A673 (cell line): ENCODE data around the gene LAMP1. TPM values are rescaled to one million over a fixed set of nuclear protein-coding genes. Genes with fewer than 3 reads are reported as not detected.
"Not testable (repeated sequence)": the region's sequence is repeated elsewhere in the genome, so short reads cannot be mapped to it uniquely, and the experiment has no call there.

Source experiments
- BruUV-seq: library from RNA; stranded (reverse); fragments of 400-500 nt; replicated peaks from 2 replicates; lab custom pipeline; 2021; lab: Mats Ljungman, UMichigan
- CTCF ChIA-PET: fragments of 300-600 bp; sonication (Branson Sonifier 250); formaldehyde crosslinking; loops from one replicate; lab custom pipeline; 2022; ENCODE audit warnings: antibody characterized with exemption; lab: Charles Lee
- POLR2A ChIA-PET: fragments of 300-600 bp; sonication (Branson Sonifier 250); formaldehyde crosslinking; loops from one replicate; lab custom pipeline; 2022; ENCODE audit warnings: antibody characterized with exemption; ENCODE audit not compliant: low non-redundant PET; lab: Charles Lee
- DNase-seq: peaks from one replicate; pipeline ENCODE4 v3.0.0-alpha.2; 2015; ENCODE audit warnings: low spot score
- H3K27ac ChIP-seq: fragments of 200-600 bp; sonication (generic); 2 replicates; pipeline ENCODE4 v1.5.1; 2016; ENCODE audit warnings: mixed run types, low read depth, mild to moderate bottlenecking, mixed read lengths, antibody characterized with exemption, low read length; ENCODE audit not compliant: poor library complexity, severe bottlenecking
- H3K27me3 ChIP-seq: fragments of 200-600 bp; sonication (generic); replicated peaks from 2 replicates; pipeline ENCODE4 v1.6.1; 2017; ENCODE audit warnings: mixed run types, low read depth, mild to moderate bottlenecking, mixed read lengths, antibody characterized with exemption, low read length; ENCODE audit not compliant: insufficient read depth, poor library complexity
- H3K36me3 ChIP-seq: fragments of 200-600 bp; sonication (generic); 2 replicates; pipeline ENCODE4 v1.6.1; 2016; ENCODE audit warnings: mixed run types, mild to moderate bottlenecking, mixed read lengths, antibody characterized with exemption, low read length; ENCODE audit not compliant: insufficient read depth, poor library complexity, severe bottlenecking
- H3K4me1 ChIP-seq: fragments of 200-600 bp; sonication (generic); 2 replicates; pipeline ENCODE4 v1.6.1; 2017; ENCODE audit warnings: mixed run types, mild to moderate bottlenecking, mixed read lengths, antibody characterized with exemption, low read length; ENCODE audit not compliant: insufficient read depth, poor library complexity, severe bottlenecking
- H3K4me3 ChIP-seq: fragments of 200-600 bp; sonication (generic); 2 replicates; pipeline ENCODE4 v1.5.1; 2016; ENCODE audit warnings: low read depth, mixed run types, mild to moderate bottlenecking, mixed read lengths, low read length; ENCODE audit not compliant: poor library complexity, severe bottlenecking
- H3K9me3 ChIP-seq: fragments of 200-600 bp; sonication (generic); 2 replicates; pipeline ENCODE4 v1.6.1; 2016; ENCODE audit warnings: mixed run types, low read depth, mild to moderate bottlenecking, mixed read lengths, antibody characterized with exemption, low read length; ENCODE audit not compliant: poor library complexity, severe bottlenecking
- CTCF ChIP-seq: fragments of 300-800, 200-600 bp; sonication (generic); conservative IDR thresholded peaks from 2 replicates; pipeline ENCODE4 v1.5.1; 2017; ENCODE audit warnings: low read depth, mild to moderate bottlenecking, antibody characterized with exemption, low read length, moderate library complexity, mixed read lengths
- EZH2 ChIP-seq: fragments of 200-600 bp; sonication (generic); IDR thresholded peaks from 2 replicates; pipeline ENCODE4 v1.6.1; 2017; ENCODE audit warnings: borderline replicate concordance, low read depth, mild to moderate bottlenecking, mixed read lengths, antibody characterized with exemption, low read length; ENCODE audit not compliant: poor library complexity, severe bottlenecking
- intact Hi-C: fragments of 100-400 bp; cut with micrococcal nuclease; formaldehyde crosslinking; loops from one replicate; pipeline ENCODE4 v1.10.0; 2022; ENCODE audit not compliant: unreplicated experiment
- microRNA-seq: library from miRNA; unstranded; fragments of <30 nt; microRNA quantifications from one replicate; pipeline ENCODE4 v1.2.0, GENCODE V29; 2021
- total RNA-seq: library from RNA; stranded (reverse); gene quantifications from 2 replicates; pipeline ENCODE4 v1.2.3, GENCODE V29; 2021

Gene LAMP1
- total RNA-seq, 1 experiment from 2014 or later, result 129 TPM

- no peaks in the 10 kb centered on the region for H3K27me3 ChIP-seq
- intact Hi-C loops, result no loop called here
- no peaks in the 10 kb centered on the region for H3K36me3 ChIP-seq
- no TSS peak for BruUV-seq
- H3K27ac ChIP-seq, result no peak overlapping the region
- POLR2A ChIA-PET, result no interaction called here
- TF ChIP-seq CTCF, result no peak
- TF ChIP-seq EZH2, result no peak
- DNase-seq, result no peak
- H3K4me1 ChIP-seq, result no peaks in the 10 kb centered on the region
- no peaks in the 10 kb centered on the region for H3K9me3 ChIP-seq
- CTCF ChIA-PET, result no interaction called here
- no peak overlapping the region for H3K4me3 ChIP-seq
Observed at GRCh38 chr13:113369881-113370280, 72.8 kb downstream of the LAMP1 start.

- TF ChIP-seq CTCF (no peak), EZH2 (no peak)
- BruUV-seq, result no TSS peak
Observed at GRCh38 chr13:113371061-113371460, 74.0 kb downstream of the LAMP1 start.

GRCh38 chr13:113371701-113372100 is 74.7 kb downstream of the LAMP1 start:
- H3K4me3 ChIP-seq, BruUV-seq, H3K36me3 ChIP-seq, POLR2A ChIA-PET, H3K9me3 ChIP-seq, H3K27me3 ChIP-seq, CTCF ChIA-PET, DNase-seq, H3K4me1 ChIP-seq, intact Hi-C loops, H3K27ac ChIP-seq: not testable (repeated sequence)

More at GRCh38 chr13:113371061-113371460, 74.0 kb downstream of the LAMP1 start:
- no peaks in the 10 kb centered on the region for H3K36me3 ChIP-seq
- H3K4me3 ChIP-seq, result no peak overlapping the region
- DNase-seq, result no peak
- intact Hi-C loops, result no loop called here
- H3K9me3 ChIP-seq, result no peaks in the 10 kb centered on the region
- H3K27ac ChIP-seq, result no peak overlapping the region
- no peaks in the 10 kb centered on the region for H3K27me3 ChIP-seq
- no peaks in the 10 kb centered on the region for H3K4me1 ChIP-seq
- POLR2A ChIA-PET, result no interaction called here
- CTCF ChIA-PET, result no interaction called here

Small RNA genes lying within 50 kb of the gene (microRNA-seq; reads per million reads assigned to microRNA genes)
- gene MIR8075, result not detected

Other genes with a start within 250 kb of the LAMP1 start
- not detected in 2 replicates for gene F7, start 191.4 kb upstream of the LAMP1 start, total RNA-seq
- gene F10, start 174.4 kb upstream of the LAMP1 start, total RNA-seq, result not detected in 2 replicates
- not detected in 2 replicates for gene PROZ, start 138.6 kb upstream of the LAMP1 start, total RNA-seq
- 67.5 and 70.7 TPM in 2 replicates for gene PCID2, start 88.6 kb upstream of the LAMP1 start, total RNA-seq
- 78.8 and 87.5 TPM in 2 replicates for gene CUL4A, start 87.6 kb upstream of the LAMP1 start, total RNA-seq
- gene GRTP1, start 66.9 kb downstream of the LAMP1 start, total RNA-seq, result 5.3 and 9.6 TPM in 2 replicates
- 3.9 and 4.4 TPM in 2 replicates for gene ADPRHL1, start 156.2 kb downstream of the LAMP1 start, total RNA-seq
- 38.6 and 44.8 TPM in 2 replicates for gene DCUN1D2, start 193.5 kb downstream of the LAMP1 start, total RNA-seq